Measurements from ENCODE around the gene ZNF462.

- TF ChIP-seq, protein P1, sequence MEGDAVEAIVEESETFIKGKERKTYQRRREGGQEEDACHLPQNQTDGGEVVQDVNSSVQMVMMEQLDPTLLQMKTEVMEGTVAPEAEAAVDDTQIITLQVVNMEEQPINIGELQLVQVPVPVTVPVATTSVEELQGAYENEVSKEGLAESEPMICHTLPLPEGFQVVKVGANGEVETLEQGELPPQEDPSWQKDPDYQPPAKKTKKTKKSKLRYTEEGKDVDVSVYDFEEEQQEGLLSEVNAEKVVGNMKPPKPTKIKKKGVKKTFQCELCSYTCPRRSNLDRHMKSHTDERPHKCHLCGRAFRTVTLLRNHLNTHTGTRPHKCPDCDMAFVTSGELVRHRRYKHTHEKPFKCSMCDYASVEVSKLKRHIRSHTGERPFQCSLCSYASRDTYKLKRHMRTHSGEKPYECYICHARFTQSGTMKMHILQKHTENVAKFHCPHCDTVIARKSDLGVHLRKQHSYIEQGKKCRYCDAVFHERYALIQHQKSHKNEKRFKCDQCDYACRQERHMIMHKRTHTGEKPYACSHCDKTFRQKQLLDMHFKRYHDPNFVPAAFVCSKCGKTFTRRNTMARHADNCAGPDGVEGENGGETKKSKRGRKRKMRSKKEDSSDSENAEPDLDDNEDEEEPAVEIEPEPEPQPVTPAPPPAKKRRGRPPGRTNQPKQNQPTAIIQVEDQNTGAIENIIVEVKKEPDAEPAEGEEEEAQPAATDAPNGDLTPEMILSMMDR (IDR thresholded peaks at IDR 0.05; ENCODE audit: low read depth, low read length) = no peak
- no peak for TF ChIP-seq POLR2A (IDR thresholded peaks at IDR 0.05; ENCODE audit: extremely low read depth, insufficient read length)
- TF ChIP-seq, protein P2, sequence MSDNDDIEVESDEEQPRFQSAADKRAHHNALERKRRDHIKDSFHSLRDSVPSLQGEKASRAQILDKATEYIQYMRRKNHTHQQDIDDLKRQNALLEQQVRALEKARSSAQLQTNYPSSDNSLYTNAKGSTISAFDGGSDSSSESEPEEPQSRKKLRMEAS (IDR thresholded peaks at IDR 0.05; ENCODE audit: low read depth, low read length) = no peak
- no peak for TF ChIP-seq MYC (IDR thresholded peaks at IDR 0.05; ENCODE audit: low read depth, low read length)
These were observed 5.0 kb upstream of the ZNF462 start for GRCh38 chr9:106857811-106858470.

Data from NB4 (cell line).